Right renal cortex interstitium (tissue), 3 donors: ENCODE results near the gene TIGD7. TPM values are rescaled to one million over a fixed set of nuclear protein-coding genes. Genes with fewer than 3 reads are reported as not detected.
"Not testable (repeated sequence)": the region's sequence is repeated elsewhere in the genome, so short reads cannot be mapped to it uniquely, and the experiment has no call there.

Experiments used
- DNase-seq, 3 donors: peaks; one replicate each; pipeline ENCODE4 v3.0.0-alpha.2; 2013; ENCODE audit warnings: low read depth in 3 of 3, low spot score in 2 of 3
- polyA plus RNA-seq, 3 donors: library from polyadenylated mRNA; unstranded; fragments of 120-200 nt; gene quantifications; one replicate each; pipeline ENCODE4 v1.2.1, GENCODE V29; 2013; ENCODE audit not compliant: insufficient read length in 3 of 3

TIGD7 gene
- polyA plus RNA-seq, 3 donors = 9.6 to 12.7 (median 11.4) TPM

DNA sequence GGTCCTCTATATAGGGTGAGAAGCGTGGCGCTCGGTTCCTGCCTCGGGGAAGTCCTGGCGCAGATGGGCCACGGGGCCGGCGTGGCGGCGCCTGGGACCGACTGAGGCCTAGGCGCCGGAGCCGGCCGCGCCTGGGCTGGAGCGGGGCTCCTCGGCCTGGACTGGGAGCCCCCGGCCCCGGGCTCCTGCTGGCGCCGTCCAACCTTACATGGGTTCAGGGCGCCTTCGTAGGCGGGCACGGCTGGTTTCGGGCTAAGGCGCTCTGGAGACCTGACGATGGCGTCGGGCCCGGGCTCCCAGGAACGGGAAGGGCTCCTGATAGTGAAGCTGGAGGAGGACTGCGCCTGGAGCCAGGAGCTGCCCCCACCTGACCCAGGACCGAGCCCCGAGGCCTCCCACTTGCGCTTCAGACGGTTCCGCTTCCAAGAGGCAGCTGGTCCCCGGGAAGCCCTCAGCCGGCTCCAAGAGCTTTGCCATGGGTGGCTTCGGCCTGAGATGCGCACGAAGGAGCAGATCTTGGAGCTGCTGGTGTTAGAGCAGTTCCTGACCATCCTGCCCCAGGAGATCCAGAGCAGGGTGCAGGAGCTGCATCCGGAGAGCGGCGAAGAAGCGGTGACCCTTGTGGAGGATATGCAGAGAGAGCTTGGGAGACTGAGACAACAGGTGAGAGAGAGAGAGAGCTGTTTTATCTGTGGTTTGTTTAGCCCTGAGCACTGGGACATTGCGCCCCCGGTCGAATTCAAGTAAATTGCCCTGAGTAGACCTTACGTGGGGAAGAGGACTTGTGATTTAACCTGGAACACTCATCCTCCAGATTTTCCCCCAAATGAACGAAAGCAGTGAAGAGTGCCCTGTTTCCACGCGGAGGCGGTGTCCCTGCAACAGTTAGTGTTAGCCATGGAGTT, 21.4 kb downstream of the TIGD7 start:
- DNase-seq = no peak

GRCh38 chr16:3282730-3283542, 22.3 kb downstream of the TIGD7 start, which contains the start of gene ZNF263:
TSS of gene ZNF263 (plus strand) at chr16:3283491. CDS start at chr16:3283819, 328 bp downstream.
- DNase-seq = peak; percentile 93 to 96 (median 94)

DNA sequence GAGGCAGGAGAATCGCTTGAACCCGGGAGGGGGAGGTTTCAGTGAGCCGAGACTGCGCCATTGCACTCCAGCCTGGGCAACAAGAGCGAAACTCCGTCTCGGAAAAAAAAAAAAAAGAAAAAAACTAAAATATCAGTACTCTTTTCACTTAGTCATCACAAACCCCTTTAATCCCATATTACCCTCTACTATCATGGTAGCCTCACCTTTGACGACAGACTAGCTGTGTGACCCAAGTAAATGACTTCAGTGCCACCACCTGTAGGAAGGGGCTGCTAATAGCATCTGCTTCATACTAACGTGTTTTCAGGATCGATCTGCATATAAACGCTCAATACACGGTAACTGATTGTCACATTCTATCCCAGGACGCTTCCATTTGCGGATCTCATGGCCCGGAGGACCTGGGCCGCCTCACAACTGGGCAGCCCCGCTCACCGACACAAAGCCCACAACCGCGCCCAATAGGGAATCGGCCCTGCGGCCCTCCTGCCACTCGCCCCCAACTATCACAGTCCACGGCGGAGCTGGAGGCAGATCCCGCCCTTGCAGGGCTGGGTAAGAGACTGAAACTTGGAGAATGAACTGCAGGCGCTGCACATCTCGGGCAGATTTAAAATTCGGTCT, 23.0 kb downstream of the TIGD7 start:
- peak in 2 of 3 donors; percentile 29 to 67 for DNase-seq

- DNase-seq = no peak
Observed at GRCh38 chr16:3281222-3281820, 23.9 kb downstream of the TIGD7 start.

DNA sequence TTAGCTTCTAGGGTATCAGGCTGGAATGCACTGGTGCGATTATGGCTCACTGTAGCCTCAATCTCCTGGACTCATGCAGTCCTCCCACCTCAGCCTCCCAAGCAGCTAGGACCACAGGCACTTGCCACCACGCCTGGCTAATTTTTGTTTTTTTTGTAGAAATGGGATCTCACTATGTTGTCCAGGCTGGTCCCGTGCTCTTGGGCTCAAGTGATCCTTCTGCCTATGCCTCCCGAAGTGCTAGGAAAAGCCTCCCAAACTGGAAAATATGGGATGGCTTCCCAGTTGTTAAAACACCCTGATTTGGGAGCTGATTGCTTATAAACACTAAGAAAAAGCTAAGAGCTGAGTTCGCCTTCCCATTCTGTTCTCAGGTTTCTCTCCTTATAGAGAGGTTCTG, 28.6 kb downstream of the TIGD7 start:
- no peak for DNase-seq

- no peak for DNase-seq
Observed at GRCh38 chr16:3274947-3275346, 30.3 kb downstream of the TIGD7 start.

DNA sequence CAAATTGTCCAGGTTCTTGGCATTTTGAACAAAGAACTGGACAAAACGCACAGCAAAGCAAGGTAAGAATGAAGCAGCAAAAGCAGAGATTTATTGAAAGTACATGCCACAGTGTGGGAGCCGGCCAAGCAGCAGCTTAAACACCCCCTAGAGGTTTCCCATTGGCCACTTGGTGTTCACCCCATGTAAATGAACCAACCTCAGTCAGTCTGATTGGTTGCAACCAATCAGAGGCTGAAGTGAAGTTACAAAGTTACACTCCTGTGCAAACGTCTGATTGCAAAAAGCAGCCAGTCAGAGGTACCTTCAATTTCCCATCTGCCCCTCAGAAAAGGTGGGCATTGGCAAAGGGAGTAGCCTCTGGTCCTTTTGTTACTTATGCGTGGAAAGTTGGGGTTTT, 30.7 kb downstream of the TIGD7 start:
- DNase-seq = no peak

- DNase-seq = not testable (repeated sequence)
Observed at GRCh38 chr16:3271281-3271680, 33.9 kb downstream of the TIGD7 start.

GRCh38 chr16:3270718-3271117, 34.5 kb downstream of the TIGD7 start:
- DNase-seq = not testable (repeated sequence)

DNA sequence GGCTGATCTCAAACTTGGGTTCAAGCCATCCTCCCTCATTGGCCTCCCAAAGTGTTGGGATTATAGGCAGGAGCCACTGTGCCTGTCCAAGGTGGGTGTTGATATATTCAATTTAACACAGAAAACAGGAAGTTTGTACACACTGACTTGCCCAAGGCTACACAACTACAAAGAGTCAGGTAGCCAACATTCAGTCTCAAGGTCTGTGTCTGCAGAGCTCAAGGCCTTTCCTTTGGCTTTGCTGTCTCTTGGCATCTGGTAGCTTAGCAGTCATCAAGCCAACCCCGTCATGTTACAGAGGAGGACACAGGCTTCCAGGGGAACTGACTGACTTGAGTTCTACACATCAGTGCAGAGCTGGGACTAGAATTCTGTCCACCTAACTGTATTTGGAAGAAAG, 36.9 kb downstream of the TIGD7 start:
- no peak for DNase-seq

DNA sequence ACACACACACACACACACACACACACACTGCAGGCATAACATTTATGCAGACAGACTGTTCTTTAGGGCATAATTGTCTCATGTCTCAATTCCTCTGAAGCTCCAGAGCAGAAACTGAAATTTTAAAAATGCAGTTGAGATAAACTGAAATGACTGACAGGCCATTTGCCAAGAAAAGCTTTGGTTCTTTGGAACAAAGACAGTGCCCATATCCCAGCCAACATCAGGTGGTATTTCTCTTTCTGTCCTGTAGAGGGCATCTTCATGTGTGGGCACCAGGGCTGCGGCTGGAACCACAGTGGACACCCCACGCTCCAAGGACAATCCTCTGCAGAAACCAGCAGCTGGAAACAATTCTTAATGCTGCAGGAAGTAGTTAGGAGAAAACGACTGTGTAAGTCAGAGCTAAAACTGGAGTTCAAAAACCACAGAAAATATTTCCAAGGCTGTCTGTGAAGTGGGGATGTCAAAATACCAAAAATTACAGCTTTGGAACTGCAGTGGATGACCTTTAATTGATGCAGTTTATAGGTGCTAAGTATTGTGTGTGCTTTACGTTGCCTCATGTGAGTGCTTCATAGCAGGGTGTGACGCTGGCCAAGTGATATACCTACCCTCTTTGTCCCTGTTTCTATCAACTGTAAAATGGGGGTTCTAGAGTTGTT, 38.2 kb downstream of the TIGD7 start:
- DNase-seq = no peak

GRCh38 chr16:3264137-3265036, 40.8 kb downstream of the TIGD7 start:
- peak; percentile 80 to 96 (median 89) for DNase-seq

DNA sequence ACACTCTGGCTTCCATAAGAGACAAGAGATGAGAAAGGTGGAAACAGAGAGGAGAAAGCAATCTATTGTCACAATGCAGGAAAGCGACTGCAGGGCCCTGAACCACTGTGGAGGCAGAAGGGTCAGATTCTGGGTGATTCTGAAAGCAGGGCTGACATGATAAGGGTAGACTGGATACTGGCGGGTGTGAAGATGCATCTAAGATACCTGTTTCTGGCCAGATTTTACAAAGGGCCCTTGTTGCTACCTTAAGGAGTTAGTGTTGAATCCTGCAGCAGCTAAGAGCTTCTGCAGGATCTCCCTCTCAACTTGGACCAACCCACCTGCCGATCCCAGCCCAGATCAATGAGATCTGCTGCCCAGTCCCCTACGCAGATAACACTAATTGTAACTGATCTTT, 42.7 kb downstream of the TIGD7 start:
- no peak for DNase-seq

- DNase-seq = no peak
Observed at GRCh38 chr16:3259836-3260235, 45.4 kb downstream of the TIGD7 start.

GRCh38 chr16:3256866-3257465, 48.3 kb downstream of the TIGD7 start:
- no peak for DNase-seq

- no peak for DNase-seq
Observed at GRCh38 chr16:3256146-3256865, 48.9 kb downstream of the TIGD7 start, which contains the start of gene MEFV. TSS of gene MEFV (minus strand) at chr16:3256633. CDS start at chr16:3256587, 46 bp downstream.

DNA sequence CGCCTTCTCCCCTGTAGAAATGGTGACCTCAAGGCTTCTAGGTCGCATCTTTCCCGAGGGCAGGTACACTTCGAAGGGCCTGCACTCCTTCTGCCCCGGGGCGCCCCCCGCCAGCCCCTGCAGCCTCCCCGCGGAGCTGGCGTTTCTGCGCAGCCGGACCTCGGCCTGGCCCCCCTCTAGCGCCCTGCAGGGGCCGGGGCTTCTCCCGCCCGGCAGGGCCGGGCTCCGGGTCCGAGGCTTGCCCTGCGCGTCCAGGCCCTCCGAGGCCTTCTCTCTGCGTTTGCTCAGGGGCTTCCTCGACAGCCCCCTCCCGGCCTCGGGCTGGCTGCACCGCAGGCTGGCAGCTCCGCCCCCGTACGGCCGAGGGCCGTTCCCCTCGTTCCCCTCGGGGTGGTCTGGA, 50.9 kb downstream of the TIGD7 start:
- no peak for DNase-seq

DNA sequence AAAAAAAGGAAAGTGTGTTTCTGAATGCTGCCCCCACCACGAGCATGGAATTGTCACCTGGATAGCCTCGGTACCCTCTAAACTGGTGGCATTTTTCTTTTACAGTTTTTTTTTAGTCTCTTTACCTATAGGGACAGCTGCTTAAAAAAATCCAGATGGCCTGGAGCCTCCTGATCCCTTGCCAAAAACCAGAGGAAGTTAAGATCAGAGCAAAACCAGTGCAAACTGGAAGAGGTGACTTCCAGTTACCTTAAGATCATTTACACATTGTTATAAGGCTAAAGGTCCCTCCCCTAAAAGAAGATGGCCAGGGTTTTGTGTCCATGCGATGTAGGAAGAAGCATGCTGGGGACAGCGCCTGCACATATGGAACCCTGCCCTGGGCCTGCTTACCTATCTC, 52.3 kb downstream of the TIGD7 start:
- DNase-seq = no peak
